C1 segment of cervical spinal cord (tissue), 14 donors: ENCODE measurements around the gene MT1E.
"Not testable (repeated sequence)": the region's sequence is repeated elsewhere in the genome, so short reads cannot be mapped to it uniquely, and the experiment has no call there.

Experiments
- DNase-seq, 14 donors: peaks; one replicate each; lab custom pipeline; 2025; lab: John Stamatoyannopoulos, UW

Gene MT1E

DNA sequence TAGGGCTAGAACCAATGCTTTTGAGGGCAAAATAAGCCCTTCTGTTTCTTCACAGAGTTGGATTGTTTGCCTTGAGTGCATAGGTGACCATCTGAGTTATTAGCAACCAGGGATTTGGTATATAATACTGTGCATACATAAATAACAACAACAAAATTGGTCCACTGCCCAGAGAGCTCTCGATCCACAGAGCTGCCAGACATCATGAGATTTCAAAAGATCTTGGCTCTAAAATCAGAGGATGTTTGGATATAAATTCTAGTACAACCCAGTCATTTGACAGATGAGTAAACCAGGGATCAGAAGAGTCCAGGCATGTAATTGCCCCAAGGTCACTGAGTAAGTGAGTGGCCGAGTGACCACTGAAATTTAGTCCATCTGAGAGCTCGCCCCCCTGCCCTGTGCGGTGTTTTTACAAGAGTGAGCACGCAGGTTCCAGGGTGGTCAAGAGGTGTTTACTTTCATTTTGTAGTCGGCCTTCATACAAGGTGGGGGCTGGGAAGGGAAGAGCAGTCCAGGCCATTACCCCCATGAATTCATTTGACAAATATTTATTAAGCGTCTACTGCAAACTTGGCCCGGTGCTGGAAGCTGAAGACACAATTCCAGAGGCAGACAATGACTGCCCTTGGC lies 19.0 kb upstream of the MT1E start:
- peak in 4 of 14 donors; percentile 17 to 61 (median 32) for DNase-seq

DNA sequence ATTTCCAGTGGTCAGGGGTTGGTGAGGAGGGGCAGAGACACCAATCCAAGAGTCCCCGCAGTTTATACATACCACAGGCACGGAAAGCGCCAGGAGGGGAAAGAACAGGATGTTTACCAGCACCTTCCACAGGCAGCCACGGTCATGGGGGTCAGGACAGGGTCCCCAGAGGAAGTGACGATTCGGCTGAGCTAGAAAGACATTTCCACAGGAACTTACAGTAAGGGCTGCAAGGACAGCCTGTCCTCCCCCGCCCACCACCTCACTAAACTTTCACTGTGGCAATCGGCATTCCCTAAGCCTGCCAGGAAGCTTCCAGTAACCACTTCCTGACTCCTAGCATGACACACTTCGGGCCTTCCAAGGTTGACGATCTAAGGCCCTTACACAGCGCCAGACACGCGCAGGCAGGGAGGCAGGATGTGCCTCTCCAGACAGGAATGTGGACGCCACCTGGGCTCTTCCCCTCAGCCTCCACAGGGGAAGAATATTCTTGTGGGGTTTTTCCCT lies 18.4 kb upstream of the MT1E start:
- peak in 7 of 14 donors; percentile 34 to 81 (median 49) for DNase-seq

DNA sequence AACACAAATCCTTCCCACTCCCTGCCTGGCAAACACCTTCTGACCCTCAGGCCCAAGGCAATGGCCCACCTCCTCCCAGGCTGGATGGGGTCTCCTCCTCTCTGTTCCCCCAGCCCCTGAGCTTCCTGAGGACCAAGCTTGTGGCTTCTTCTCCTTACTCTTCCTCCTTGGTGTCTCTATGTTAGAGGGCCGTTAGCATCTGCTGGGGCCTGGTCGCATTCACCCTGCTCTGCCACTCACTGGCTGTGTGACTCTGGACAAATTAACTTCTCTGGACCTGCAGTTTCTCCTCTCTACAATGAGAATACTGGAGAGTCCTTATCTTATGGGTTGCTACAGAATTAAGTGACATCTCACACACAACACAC lies 17.9 kb upstream of the MT1E start:
- peak in 2 of 14 donors; percentile 34 to 44 for DNase-seq

DNA sequence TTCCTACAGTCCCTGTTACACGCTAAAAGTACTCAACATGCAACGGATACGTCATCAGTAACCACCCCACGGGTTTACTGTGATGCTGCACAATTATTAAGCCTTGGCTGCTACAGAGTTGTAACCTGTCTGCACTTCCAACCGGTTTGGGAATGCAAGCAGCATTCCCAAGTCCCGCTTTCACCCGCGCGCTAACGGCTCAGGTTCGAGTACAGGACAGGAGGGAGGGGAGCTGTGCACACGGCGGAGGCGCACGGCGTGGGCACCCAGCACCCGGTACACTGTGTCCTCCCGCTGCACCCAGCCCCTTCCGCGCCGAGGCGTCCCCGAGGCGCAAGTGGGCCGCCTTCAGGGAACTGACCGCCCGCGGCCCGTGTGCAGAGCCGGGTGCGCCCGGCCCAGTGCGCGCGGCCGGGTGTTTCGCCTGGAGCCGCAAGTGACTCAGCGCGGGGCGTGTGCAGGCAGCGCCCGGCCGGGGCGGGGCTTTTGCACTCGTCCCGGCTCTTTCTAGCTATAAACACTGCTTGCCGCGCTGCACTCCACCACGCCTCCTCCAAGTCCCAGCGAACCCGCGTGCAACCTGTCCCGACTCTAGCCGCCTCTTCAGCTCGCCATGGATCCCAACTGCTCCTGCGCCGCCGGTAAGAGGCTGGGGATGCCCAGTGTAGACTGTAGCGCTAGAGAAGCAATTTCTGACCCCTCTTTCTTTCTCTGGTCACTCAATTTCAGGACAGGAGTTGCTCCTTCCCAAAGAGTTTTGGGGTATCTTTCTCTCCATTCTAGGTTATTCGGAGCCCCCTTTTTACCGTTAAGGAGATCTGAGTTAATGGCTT lies 17.3 kb upstream of the MT1E start, which contains the start of gene MT2A:
TSS of gene MT2A (plus strand) at position 542 of the 833 bp plus-strand sequence. CDS start at position 614, 72 bp downstream.
- peak in 13 of 14 donors; percentile 50 to 93 (median 78) for DNase-seq

DNA sequence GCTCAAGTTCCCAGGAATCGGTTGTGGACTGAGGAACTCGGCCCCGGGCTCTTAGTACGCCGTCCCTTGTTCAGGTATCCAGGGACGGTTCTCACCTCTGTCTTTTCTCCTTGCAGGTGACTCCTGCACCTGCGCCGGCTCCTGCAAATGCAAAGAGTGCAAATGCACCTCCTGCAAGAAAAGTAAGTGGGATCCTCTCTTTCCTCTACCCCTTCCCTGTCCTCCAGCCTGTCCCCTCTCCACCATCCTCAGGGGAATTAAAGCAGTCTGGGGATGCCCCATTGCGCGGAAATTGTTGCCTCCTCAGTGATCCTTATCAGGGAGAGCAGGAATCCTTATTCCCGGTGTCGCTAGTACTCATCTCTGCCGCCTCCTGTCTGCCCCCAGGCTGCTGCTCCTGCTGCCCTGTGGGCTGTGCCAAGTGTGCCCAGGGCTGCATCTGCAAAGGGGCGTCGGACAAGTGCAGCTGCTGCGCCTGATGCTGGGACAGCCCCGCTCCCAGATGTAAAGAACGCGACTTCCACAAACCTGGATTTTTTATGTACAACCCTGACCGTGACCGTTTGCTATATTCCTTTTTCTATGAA lies 16.6 kb upstream of the MT1E start:
- peak in 6 of 14 donors; percentile 25 to 70 (median 51) for DNase-seq

DNA sequence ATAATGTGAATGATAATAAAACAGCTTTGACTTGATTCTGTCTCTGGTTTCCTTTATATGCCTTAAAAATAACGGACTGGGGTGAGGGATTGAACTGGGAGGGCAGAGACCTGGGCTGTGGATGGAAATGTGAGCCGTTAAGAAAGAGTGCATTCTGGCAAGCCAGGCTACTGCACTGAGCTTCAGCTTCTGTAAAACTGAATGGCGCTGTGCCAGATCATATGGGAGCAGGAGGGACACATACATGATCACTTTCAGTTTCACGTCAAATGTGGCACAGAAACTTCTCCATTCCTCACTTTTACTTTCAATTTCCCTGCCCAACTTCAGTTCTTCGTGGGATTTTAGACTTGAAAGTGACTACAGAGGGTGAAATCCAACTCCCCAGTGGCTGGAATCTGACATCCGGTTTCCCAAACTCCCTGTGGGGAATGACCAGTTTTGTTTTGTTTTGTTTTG lies 16.1 kb upstream of the MT1E start:
- DNase-seq = peak in 12 of 14 donors; percentile 18 to 62 (median 46)

DNA sequence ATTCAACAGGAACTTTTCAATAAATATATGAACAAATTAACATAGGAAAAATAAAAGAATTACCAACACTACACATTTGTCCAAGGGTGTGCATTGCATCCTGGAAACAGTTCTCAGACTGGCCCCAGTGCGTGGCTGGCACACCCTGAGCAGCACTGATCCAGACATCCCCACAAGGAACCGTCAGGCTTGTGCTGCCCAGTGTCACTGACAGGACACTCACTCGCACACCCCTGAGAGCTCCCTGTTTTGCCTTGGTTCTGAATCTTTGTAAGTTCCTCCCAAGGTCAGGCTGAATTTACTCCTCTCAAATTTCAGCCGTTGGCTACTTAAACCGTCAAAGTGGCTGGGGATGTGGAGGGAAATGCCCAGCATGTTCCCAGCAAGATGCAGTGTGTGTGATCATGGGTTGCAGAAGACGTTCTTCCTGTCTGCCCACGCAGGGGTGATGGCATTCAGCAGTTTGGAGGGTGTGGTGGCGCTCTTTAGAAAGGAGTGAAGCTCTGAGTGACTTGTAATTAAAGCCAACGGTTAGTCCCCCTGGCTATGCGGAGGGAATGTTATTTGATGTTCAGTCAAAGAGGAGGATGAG lies 15.5 kb upstream of the MT1E start:
- DNase-seq = peak in 12 of 14 donors; percentile 11 to 82 (median 48)

DNA sequence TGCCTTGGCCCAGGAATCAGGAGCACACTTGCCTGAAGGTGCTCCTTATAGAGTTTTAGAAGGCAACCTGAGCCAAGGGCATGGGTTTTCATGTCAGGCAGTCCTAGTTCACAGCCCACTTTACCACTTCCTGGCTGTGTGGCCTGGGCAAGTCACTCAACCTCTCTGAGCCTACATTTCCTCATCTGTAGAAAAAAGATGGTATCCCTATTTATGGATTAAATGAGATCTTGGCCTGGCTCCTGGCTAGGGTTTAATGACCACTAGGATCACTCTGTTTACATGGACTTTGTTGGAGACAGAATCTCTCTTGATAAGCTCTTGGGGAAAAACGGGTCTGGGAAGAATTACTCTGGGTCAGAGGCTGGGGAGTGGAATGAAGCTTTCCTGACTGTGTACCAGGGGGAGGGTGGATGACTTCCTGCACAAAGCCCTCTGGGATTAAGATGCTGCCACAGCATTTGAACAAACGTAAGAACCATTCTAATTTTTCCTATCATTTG lies 14.9 kb upstream of the MT1E start:
- no peak for DNase-seq

DNA sequence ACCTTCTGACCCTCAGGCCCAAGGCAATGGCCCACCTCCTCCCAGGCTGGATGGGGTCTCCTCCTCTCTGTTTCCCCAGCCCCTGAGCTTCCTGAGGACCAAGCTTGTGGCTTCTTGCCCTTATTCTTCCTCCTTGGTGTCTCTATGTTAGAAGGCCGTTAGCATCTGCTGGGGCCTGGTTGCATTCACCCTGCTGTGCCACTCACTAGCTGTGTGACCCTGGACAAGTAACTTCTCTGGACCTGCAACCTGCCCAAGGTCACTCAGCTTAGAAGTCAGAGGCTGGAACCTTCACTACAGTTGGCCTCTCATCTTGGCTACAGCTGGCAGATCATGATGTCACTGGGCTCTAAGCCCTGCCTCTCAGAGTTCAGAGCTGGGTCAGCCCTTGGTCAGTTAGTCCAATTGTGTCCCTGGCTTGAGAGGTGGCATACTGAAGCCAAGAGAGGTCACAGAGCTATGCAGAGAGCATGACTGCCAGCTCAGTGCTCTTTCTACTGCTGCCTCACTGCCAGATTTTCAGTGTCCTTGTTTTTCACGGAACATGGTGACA lies 14.2 kb upstream of the MT1E start:
- peak in 7 of 14 donors; percentile 20 to 76 (median 46) for DNase-seq

DNA sequence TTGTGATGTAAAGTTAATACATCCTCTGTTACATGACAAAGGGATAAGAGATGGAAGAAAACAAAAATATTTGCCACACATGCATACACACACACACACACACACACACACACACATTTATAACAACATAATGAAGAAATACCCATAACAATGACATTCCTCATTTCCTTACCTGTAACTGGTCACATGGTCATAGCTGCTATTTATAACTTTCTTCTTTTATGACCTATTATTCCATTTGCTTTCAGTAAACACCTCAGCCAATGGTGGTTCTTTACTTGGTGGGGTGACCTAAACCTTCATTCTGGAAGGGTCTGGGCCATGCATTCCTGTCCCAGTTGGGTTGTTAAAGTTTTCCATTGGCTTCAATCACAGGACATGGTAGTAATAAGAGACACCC lies 11.9 kb upstream of the MT1E start:
- no peak for DNase-seq

DNA sequence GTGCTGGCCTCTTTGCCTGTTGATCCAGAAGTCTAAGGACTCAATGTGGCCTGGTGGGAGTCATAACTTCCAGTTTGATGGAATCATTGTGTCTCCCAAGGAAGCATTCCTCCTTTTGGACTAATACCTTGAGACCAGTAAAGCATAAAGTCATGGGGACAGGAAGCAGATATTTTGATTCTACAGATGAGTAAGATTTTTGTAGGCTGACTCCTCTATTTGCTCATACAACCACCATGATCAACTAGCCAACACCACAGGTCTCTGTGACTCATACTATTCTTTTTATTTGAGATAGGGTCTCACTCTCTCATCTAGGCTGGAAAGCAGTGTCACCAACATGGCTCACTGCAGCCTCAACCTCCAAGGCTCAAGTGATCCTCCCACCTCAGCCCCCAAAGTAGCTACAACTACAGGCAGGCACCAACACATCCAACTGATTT lies 11.0 kb upstream of the MT1E start:
- no peak for DNase-seq

DNA sequence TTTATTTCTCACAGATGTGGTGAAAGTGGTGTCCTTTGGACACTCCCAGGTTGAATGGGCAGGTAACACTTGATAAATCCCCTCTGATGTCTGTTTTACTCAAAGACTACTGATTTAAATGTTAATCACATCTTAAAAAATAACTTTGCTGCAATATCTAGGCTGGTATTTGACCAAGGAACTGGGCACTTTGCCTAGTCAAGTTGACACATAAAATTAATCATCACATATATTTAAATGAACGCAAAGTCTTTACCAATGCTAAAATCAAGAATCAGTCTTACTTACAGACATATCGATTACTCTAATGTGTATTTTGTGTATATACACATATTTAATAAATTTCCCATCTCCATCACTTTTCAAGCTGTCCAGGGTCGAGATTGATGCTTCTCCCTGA lies 10.2 kb upstream of the MT1E start:
- no peak for DNase-seq

DNA sequence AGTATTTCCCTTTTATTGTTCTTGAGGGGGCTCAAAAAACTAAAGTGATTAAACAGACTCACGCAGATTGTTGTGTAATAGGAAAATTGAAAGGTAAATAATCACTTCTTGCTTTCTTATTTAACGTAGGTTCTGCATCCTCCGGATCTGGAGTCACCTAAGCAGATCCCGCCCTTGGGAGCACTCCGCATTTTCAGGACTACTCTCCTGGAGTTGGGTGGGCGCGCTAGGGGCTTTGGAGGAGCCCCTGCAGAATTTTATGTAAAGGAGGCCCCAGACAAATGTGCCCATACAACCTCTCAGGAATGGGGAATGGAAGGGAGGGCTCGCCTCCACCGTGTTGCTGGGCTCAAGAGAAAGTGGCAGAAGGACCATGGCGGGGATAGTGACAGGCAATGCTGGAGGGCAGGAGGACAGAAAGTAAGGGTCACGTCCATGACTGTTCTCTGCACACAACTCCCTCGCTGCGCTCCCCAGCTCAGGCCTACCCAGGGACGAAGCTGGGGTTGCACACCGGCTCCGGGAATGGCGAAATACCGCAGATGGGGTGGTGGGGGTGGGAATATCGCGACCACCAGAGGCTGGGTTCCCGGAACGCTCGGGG lies 8.9 kb upstream of the MT1E start:
- no peak for DNase-seq

DNA sequence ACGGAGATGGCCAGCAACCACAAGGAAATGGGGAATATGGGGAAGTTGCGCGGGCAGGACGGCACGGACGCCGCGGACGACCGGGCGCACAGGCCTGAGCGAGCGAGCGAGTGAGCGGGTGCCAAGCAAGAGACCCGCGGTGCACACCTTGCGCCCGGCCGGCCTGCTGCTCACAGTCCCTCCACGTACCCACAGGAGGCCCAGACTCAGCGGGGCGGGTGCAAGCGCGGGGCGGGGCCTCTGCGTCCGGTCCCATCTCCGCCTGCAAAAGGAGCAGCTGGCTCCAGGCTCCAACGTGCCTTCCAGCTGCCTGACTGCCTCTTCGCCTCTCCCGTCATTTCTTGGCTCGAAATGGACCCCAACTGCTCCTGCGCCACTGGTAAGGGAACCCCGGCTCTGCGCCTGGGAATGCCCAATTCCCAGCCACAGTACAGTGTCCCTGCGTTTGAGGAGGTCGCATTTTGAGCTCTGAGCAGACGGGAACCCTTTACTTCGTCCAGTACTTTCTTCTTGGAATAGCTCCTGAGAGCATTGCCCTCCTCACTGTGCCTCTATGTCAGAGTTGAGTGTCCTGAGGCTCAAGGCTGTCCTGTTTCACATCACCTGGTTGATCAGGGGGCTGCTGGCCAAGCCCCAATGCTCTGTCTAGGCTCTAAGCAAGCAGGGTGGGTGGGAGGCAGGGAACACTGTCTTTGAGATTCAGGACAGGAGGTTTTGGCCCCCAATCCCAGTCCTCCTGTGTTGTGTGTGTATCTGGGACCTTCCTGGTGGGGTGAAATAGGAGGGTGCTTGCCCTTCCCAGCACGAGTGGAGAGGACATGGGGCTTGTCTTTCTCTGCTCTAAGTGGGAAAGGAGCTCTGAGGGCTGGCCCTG lies 8.1 kb upstream of the MT1E start:
- DNase-seq = peak in 6 of 14 donors; percentile 8 to 54 (median 40)

DNA sequence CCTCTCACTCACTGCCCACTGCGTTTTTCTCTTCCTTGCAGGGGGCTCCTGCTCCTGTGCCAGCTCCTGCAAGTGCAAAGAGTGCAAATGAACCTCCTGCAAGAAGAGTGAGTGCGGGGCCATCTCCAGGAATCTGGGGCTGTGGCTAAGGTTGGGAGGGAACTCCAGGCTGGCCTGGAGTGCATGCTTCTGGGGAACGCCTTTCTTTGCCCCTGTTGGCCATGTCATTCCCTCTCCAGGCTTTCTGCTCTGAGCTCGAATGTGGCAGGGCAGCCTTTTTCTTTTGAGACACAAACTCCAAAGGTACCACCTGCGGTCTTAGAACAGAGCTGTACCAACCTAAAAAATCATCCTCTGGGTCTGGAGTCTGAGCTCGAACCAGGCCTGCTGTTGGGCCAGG lies 7.4 kb upstream of the MT1E start:
- DNase-seq = no peak

DNA sequence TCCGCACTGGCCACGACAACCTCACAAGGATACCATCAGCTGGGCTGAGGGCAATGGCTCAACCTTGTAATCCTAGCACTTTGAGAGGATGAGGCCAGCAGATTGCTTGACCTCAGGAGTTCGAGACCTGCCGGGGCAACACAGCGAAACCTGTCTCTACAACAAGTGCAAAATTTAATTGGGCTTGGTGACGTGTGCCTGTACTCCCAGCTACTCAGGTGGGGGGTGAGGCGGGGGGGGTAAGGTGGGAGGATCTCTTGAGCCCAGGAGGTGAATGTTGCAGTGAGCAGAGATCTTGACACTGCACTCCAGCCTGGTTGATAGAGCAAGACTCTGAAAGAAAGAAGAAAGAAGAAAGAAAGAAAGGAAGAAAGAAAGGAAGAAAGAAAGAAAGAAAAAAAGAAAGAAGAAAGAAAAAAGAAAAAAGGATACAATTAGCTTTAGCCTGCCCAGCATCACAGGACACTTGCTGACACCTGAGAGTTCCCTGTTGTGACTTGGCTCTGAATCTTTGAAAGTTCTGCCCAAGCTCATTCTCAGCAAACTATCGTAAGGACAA lies 5.2 kb upstream of the MT1E start:
- no peak for DNase-seq

DNA sequence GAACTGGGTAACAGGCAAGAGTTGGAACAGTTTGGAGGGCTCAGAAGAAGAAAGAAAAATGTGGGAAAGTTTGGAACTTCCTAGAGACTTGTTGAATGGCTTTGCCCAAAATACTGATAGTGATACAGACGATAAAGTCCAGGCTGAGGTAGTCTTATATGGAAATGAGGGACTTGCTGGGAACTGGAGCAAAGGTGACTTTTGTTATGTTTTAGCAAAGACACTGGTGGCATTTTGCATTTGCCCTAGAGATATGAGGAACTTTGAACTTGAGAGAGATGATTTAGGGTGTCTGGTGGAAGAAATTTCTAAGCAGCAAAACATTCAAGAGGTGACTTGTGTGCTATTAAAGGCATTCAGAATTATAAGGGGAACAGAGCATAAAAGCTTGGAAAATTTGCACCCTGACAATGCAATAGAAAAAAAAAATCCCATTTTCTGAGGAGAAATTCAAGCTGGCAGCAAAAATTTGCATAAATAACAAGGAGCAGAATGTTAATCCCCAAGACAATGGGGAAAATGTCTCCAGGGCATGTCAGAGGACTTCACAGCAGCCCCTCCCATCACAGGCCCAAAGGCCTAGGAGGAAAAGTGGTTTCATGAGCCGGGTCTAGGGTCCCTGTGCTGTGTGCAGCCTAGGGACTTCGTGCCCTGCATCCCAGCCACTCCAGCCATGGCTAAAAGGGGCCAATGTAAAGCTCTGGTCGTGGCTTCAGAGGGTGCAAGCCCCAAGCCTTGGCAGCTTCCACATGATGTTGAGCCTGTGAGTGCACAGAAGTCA lies 3.7 kb upstream of the MT1E start:
- DNase-seq = not testable (repeated sequence)

DNA sequence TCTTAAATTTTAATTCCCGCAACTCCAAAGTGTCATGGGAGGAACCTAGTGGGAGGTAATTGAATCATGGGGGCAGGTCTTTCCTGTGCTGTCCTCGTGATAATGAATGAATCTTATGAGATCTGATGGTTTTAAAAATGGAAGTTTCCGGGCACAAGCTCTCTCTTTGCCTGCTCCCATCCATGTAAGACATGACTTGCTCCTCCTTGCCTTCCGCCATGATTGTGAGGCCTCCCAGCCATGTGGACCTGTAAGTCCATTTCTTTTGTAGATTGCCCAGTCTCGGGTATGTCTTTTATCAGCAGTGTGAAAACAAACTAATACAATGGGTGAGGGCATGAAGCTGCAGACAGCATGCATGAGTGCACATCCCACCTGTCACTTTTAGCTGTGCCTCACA lies 2.4 kb upstream of the MT1E start:
- DNase-seq = not testable (repeated sequence)

DNA sequence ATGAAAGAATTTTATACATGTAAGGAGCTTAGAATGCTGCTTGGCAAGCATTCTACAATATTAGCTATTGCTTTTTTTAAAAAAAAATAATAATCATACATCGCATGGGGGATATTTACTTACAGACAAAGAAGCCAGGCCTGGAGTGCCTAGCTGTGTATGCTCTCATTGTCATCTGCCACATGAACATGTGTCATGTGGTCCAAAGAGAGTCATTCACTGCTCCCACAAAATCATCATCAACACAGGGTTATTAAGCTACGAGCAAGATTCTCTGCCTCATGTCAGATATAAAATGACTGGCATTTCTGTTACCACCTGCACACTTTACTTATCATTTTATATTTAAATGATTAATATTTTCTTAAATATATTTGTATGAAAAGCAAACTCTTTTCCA lies 1.9 kb upstream of the MT1E start:
- no peak for DNase-seq
